Fibroblast of lung (primary cell): ENCODE measurements around the gene SLC39A6. TPM values are rescaled to one million over a fixed set of nuclear protein-coding genes. Genes with fewer than 3 reads are reported as not detected.

Experiments used
- DNase-seq, 2 donors: peaks; one replicate each; pipeline versions ENCODE4 v3.0.0 to v3.0.0-alpha.2; 2010; ENCODE audit warnings: low read depth in 2 of 2
- H2AFZ ChIP-seq: 2 replicates; pipeline ENCODE4 v1.5.1; 2012; ENCODE audit warnings: low read length, control low read depth, inconsistent platforms
- H3K27ac ChIP-seq: 2 replicates; pipeline ENCODE4 v1.5.1; 2011; ENCODE audit warnings: low read length, control low read depth; ENCODE audit not compliant: insufficient read depth
- H3K27me3 ChIP-seq: 2 replicates; pipeline ENCODE4 v1.5.1; 2011; ENCODE audit warnings: mild to moderate bottlenecking, low read length; ENCODE audit not compliant: control insufficient read depth, insufficient read depth
- H3K36me3 ChIP-seq: 2 replicates; pipeline ENCODE4 v1.5.1; 2011; ENCODE audit warnings: low read length; ENCODE audit not compliant: control insufficient read depth, insufficient read depth
- H3K4me1 ChIP-seq: 2 replicates; pipeline ENCODE4 v1.5.1; 2011; ENCODE audit warnings: low read length; ENCODE audit not compliant: control insufficient read depth, insufficient read depth; ENCODE audit errors: extremely low read depth
- H3K4me2 ChIP-seq: 2 replicates; pipeline ENCODE4 v1.5.1; 2011; ENCODE audit warnings: low read length, control low read depth; ENCODE audit not compliant: insufficient read depth; ENCODE audit errors: extremely low read depth
- H3K4me3 ChIP-seq, 4 experiments: fragments of 200-600 bp in 1 of 4; sonication (generic) in 1 of 4; replicated peaks in 1 of 4; 2 replicates each; pipeline ENCODE4 v1.5.1; 2011 to 2016; ENCODE audit warnings: low read length in 4 of 4, low read depth in 3 of 4, mild to moderate bottlenecking in 3 of 4, control low read depth in 2 of 4, inconsistent platforms in 1 of 4, mixed read lengths in 1 of 4; ENCODE audit not compliant: insufficient read depth in 1 of 4; ENCODE audit errors: control extremely low read depth in 1 of 4
- H3K79me2 ChIP-seq: 2 replicates; pipeline ENCODE4 v1.5.1; 2012; ENCODE audit warnings: mild to moderate bottlenecking, low read length, inconsistent platforms; ENCODE audit not compliant: control insufficient read depth, insufficient read depth
- H3K9ac ChIP-seq: 2 replicates; pipeline ENCODE4 v1.5.1; 2011; ENCODE audit warnings: mild to moderate bottlenecking, low read length, control low read depth; ENCODE audit not compliant: insufficient read depth
- H3K9me3 ChIP-seq: 2 replicates; pipeline ENCODE4 v1.5.1; 2012; ENCODE audit warnings: low read depth, low read length; ENCODE audit not compliant: control insufficient read depth, insufficient read depth
- H4K20me1 ChIP-seq: 2 replicates; pipeline ENCODE4 v1.5.1; 2011; ENCODE audit warnings: low read length; ENCODE audit not compliant: control insufficient read depth, insufficient read depth; ENCODE audit errors: extremely low read depth
- CTCF ChIP-seq, 2 donors: IDR thresholded peaks in 1 of 2; conservative IDR thresholded peaks in 1 of 2; 1 replicate in 1 of 2; 2 replicates in 1 of 2; pipeline ENCODE4 v1.5.1; 2011 to 2012; ENCODE audit warnings: low read length in 2 of 2, control low read depth in 1 of 2, inconsistent platforms in 1 of 2, low read depth in 1 of 2, mild to moderate bottlenecking in 1 of 2
- EZH2 ChIP-seq: IDR thresholded peaks from 2 replicates; pipeline ENCODE4 v1.5.1; 2012; ENCODE audit warnings: low read length, control low read depth, mild to moderate bottlenecking; ENCODE audit errors: missing control alignments
- polyA plus RNA-seq, 2 donors: library from polyadenylated mRNA; depleted of rRNA in 1 of 2; stranded (reverse) in 1 of 2; unstranded in 1 of 2; fragments of >200 nt; gene quantifications; 2 replicates each; pipeline ENCODE4 v1.2.1, GENCODE V29; 2011 to 2012; ENCODE audit warnings: missing spikeins in 1 of 2
- total RNA-seq: library from RNA; depleted of rRNA; stranded (reverse); fragments of >200 nt; gene quantifications from 2 replicates; pipeline ENCODE4 v1.2.1, GENCODE V29; 2014

SLC39A6 gene
- total and polyA plus RNA-seq, 2 donors (not counting 1 experiment from before 2014, with no cell fraction given), result 118 to 164 TPM

- Histone ChIP-seq H3K36me3 (no peaks in the 10 kb centered on the region), H3K27me3 (no peaks in the 10 kb centered on the region)
- no peak for DNase-seq
These were observed 29.8 kb downstream of the SLC39A6 start for GRCh38 chr18:36099311-36099710.

GRCh38 chr18:36096955-36097354 is 32.2 kb downstream of the SLC39A6 start:
- Histone ChIP-seq H3K4me2 (no peak overlapping the region), H3K27me3 (no peaks in the 10 kb centered on the region), H3K27ac (no peak overlapping the region), H3K4me1 (no peaks in the 10 kb centered on the region), H3K9me3 (no peaks in the 10 kb centered on the region), H3K4me3 (no peak overlapping the region), H4K20me1 (no peaks in the 10 kb centered on the region), H3K79me2 (no peaks in the 10 kb centered on the region), H2AFZ (no peak overlapping the region), H3K36me3 (no peaks in the 10 kb centered on the region), H3K9ac (no peak overlapping the region)
- TF ChIP-seq EZH2 (no peak), CTCF (conservative IDR thresholded peaks at IDR 0.05 in 1 of 2, IDR thresholded peaks at IDR 0.05 in 1 of 2; ENCODE audit: low read depth in 1 of 2, low read length in 2 of 2) (no peak)
- no peak for DNase-seq

More at GRCh38 chr18:36099311-36099710, 29.8 kb downstream of the SLC39A6 start:
- H3K79me2 ChIP-seq, result no peaks in the 10 kb centered on the region
- H3K9ac ChIP-seq, result no peak overlapping the region
- no peak for TF ChIP-seq CTCF (conservative IDR thresholded peaks at IDR 0.05 in 1 of 2, IDR thresholded peaks at IDR 0.05 in 1 of 2; ENCODE audit: low read depth in 1 of 2, low read length in 2 of 2)
- no peak for TF ChIP-seq EZH2
- H3K4me2 ChIP-seq, result no peak overlapping the region
- H3K4me1 ChIP-seq, result no peaks in the 10 kb centered on the region
- no peak overlapping the region for H3K4me3 ChIP-seq
- no peaks in the 10 kb centered on the region for H4K20me1 ChIP-seq
- H3K27ac ChIP-seq, result no peak overlapping the region
- H3K9me3 ChIP-seq, result no peaks in the 10 kb centered on the region
- H2AFZ ChIP-seq, result no peak overlapping the region

GRCh38 chr18:36095936-36096519 is 33.1 kb downstream of the SLC39A6 start:
- H4K20me1 ChIP-seq, result no peaks in the 10 kb centered on the region
- H3K27me3 ChIP-seq, result no peaks in the 10 kb centered on the region
- no peaks in the 10 kb centered on the region for H3K36me3 ChIP-seq
- TF ChIP-seq EZH2, result no peak
- TF ChIP-seq CTCF (conservative IDR thresholded peaks at IDR 0.05 in 1 of 2, IDR thresholded peaks at IDR 0.05 in 1 of 2; ENCODE audit: low read depth in 1 of 2, low read length in 2 of 2), result peak; percentile 36 to 46
- H2AFZ ChIP-seq, result no peak overlapping the region
- H3K4me3 ChIP-seq, result no peak overlapping the region
- H3K79me2 ChIP-seq, result no peaks in the 10 kb centered on the region
- no peaks in the 10 kb centered on the region for H3K4me1 ChIP-seq
- H3K9me3 ChIP-seq, result no peaks in the 10 kb centered on the region
- H3K9ac ChIP-seq, result no peak overlapping the region
- no peak overlapping the region for H3K4me2 ChIP-seq
- H3K27ac ChIP-seq, result no peak overlapping the region
- peak; percentile 65 to 90 for DNase-seq
